OCI-LY7 (cell line): ENCODE measurements around the gene CFHR1. TPM values are rescaled to one million over a fixed set of nuclear protein-coding genes. Genes with fewer than 3 reads are reported as not detected.
"Not testable (repeated sequence)": the region's sequence is repeated elsewhere in the genome, so short reads cannot be mapped to it uniquely, and the experiment has no call there.

ENCODE experiments used
- BruUV-seq: library from RNA; stranded (reverse); fragments of 400-500 nt; replicated peaks from 2 replicates; lab custom pipeline; 2021; lab: Mats Ljungman, UMichigan
- CTCF ChIA-PET: fragments of 300-600 bp; sonication (Branson Sonifier 250); formaldehyde crosslinking; loops from one replicate; lab custom pipeline; 2022; ENCODE audit warnings: antibody characterized with exemption; ENCODE audit not compliant: unreplicated experiment; lab: Charles Lee
- POLR2A ChIA-PET: fragments of 300-600 bp; sonication (Branson Sonifier 250); formaldehyde crosslinking; loops from one replicate; lab custom pipeline; 2022; ENCODE audit warnings: antibody characterized with exemption; lab: Charles Lee
- DNase-seq: peaks from one replicate; pipeline ENCODE4 v3.0.0-alpha.2; 2015; ENCODE audit warnings: low spot score
- H2AFZ ChIP-seq: fragments of 200-600 bp; sonication (generic), shearing (Covaris generic); 2 replicates; pipeline ENCODE4 v1.6.1; 2014; ENCODE audit warnings: mild to moderate bottlenecking, antibody characterized with exemption, low read length, moderate library complexity
- H3K27ac ChIP-seq: fragments of 200-600 bp; sonication (generic); 2 replicates; pipeline ENCODE4 v1.5.1; 2014; ENCODE audit warnings: mixed run types, low read depth, mild to moderate bottlenecking, moderate library complexity, low read length, inconsistent platforms; ENCODE audit not compliant: poor library complexity, severe bottlenecking
- H3K36me3 ChIP-seq: fragments of 200-600 bp; sonication (generic); 2 replicates; pipeline ENCODE4 v1.6.1; 2014; ENCODE audit warnings: mild to moderate bottlenecking, antibody characterized with exemption, low read length, moderate library complexity, mixed read lengths; ENCODE audit not compliant: insufficient read depth
- H3K4me1 ChIP-seq: fragments of 200-600 bp; sonication (generic); 2 replicates; pipeline ENCODE4 v1.5.1; 2014; ENCODE audit warnings: mild to moderate bottlenecking, low read length; ENCODE audit not compliant: insufficient read depth, poor library complexity, severe bottlenecking
- H3K4me2 ChIP-seq: fragments of 200-600 bp; sonication (generic); 2 replicates; pipeline ENCODE4 v1.6.1; 2014; ENCODE audit warnings: mild to moderate bottlenecking, low read length
- H3K4me3 ChIP-seq: fragments of 200-600 bp; sonication (generic); 2 replicates; pipeline ENCODE4 v1.5.1; 2014; ENCODE audit warnings: mild to moderate bottlenecking, low read depth, low read length; ENCODE audit not compliant: poor library complexity, severe bottlenecking
- H3K79me2 ChIP-seq: fragments of 200-600 bp; sonication (generic); 2 replicates; pipeline ENCODE4 v1.6.1; 2016; ENCODE audit warnings: low read depth, mild to moderate bottlenecking, low read length, moderate library complexity, mixed read lengths; ENCODE audit not compliant: insufficient read depth
- H3K9me2 ChIP-seq: fragments of 200-600 bp; sonication (generic); 2 replicates; pipeline ENCODE4 v1.6.1; 2016; ENCODE audit warnings: mild to moderate bottlenecking, low read length, mixed read lengths; ENCODE audit not compliant: insufficient read depth
- H3K9me3 ChIP-seq: fragments of 200-600 bp; sonication (generic); 2 replicates; pipeline ENCODE4 v1.6.1; 2014; ENCODE audit warnings: mild to moderate bottlenecking, mixed run types, low read length, mixed read lengths
- H4K20me1 ChIP-seq: fragments of 200-600 bp; sonication (generic); 2 replicates; pipeline ENCODE4 v1.6.1; 2014; ENCODE audit warnings: mild to moderate bottlenecking, antibody characterized with exemption, low read length, moderate library complexity, mixed read lengths; ENCODE audit not compliant: insufficient read depth
- CTCF ChIP-seq: fragments of 200-600 bp; sonication (generic); conservative IDR thresholded peaks from 2 replicates; pipeline ENCODE4 v1.5.1; 2014; ENCODE audit warnings: mild to moderate bottlenecking, antibody characterized with exemption, low read length, moderate library complexity, mixed read lengths
- EZH2phosphoT487 ChIP-seq: fragments of 200-600 bp; sonication (generic); IDR thresholded peaks from 2 replicates; pipeline ENCODE4 v1.6.1; 2018; ENCODE audit warnings: low read depth, borderline replicate concordance, mild to moderate bottlenecking, mixed run types, antibody characterized with exemption, low read length, moderate library complexity, mixed read lengths
- intact Hi-C: fragments of 100-400 bp; cut with micrococcal nuclease; formaldehyde crosslinking; loops from one replicate; pipeline ENCODE4 v1.10.0; 2022; ENCODE audit not compliant: unreplicated experiment
- total RNA-seq, 2 experiments: library from RNA; depleted of rRNA in 1 of 2; stranded (reverse); fragments of >200 nt in 1 of 2; shearing (Covaris generic) in 1 of 2; gene quantifications; 2 replicates each; pipeline ENCODE4 v1.2.3, GENCODE V29; 2014 to 2022

The CFHR1 gene
- total RNA-seq, 2 experiments from 2014 or later, result not detected

DNA sequence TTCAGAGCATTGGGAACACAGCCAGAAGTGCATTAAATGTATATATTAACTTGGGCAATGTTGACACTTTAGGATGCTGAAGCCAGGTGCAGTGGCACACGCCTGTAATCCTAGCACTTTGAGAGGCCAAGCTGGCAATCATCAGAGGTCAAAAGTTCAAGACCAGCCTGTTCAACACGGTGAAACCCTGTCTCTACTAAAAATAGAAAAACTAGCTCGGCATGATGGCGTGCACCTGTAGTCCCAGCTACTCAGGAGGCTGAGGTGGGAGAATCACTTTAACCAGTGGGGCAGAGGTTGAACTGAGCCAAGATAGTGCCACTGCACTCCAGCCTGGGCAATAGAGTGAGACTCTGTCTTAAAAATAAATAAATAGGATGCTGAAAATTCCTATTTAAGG, 25.4 kb upstream of the CFHR1 start:
- BruUV-seq, H2AFZ ChIP-seq, POLR2A ChIA-PET, intact Hi-C loops, DNase-seq, H3K79me2 ChIP-seq, H3K27ac ChIP-seq, H4K20me1 ChIP-seq, H3K4me2 ChIP-seq, H3K9me3 ChIP-seq, H3K9me2 ChIP-seq, CTCF ChIA-PET, H3K36me3 ChIP-seq, H3K4me3 ChIP-seq, H3K4me1 ChIP-seq: not testable (repeated sequence)

DNA sequence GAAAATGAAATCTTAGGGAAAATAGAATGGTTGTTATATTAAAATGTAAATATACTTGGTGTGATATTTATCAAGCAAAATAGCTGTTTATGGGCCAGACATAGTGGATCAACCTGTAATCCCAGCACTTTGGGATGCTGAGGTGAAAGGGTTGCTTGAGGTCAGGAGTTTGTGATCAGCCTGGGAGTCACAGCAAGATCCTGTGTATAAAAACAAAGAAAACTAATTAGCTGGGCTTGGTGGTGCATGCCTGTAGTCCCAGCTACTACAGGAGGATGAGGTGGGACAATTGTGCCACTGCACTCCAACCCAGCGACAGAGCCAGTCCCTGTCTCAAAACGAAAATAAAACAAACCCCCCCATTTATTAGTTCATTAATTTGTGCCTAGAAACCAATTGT, 21.6 kb upstream of the CFHR1 start:
- H4K20me1 ChIP-seq, result no peaks in the 10 kb centered on the region
- ChIA-PET CTCF (no interaction called here), POLR2A (no interaction called here)
- DNase-seq, result no peak
- BruUV-seq, result no TSS peak
- no peak overlapping the region for H3K4me3 ChIP-seq
- no peaks in the 10 kb centered on the region for H3K9me3 ChIP-seq
- intact Hi-C loops, result no loop called here
- no peak overlapping the region for H3K27ac ChIP-seq
- no peaks in the 10 kb centered on the region for H3K4me1 ChIP-seq
- no peak for TF ChIP-seq CTCF
- no peak for TF ChIP-seq EZH2phosphoT487
- no peaks in the 10 kb centered on the region for H3K36me3 ChIP-seq
- no peak overlapping the region for H2AFZ ChIP-seq
- no peaks in the 10 kb centered on the region for H3K79me2 ChIP-seq
- H3K9me2 ChIP-seq, result no peaks in the 10 kb centered on the region
- no peak overlapping the region for H3K4me2 ChIP-seq

DNA sequence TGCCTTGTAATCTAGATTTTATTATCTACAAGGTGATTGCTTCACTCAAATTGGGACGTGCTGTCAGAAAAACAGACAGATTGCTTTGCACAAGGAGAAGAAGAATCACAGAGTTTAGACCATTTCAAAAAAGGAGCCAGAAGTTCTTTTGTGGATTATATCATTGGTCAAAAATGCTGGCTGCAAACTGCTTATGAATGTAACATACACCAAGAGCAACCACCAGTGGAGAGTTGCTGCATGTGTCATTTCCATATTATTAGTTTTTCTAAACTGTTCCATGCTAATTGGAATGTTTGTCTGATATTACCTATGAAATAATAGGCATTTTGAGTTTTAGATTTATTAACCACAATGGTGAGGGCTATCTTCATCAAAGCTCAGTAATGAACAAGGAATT, 17.6 kb upstream of the CFHR1 start:
- H3K27ac ChIP-seq, CTCF ChIA-PET, H3K9me3 ChIP-seq, DNase-seq, H3K9me2 ChIP-seq, H3K36me3 ChIP-seq, H3K4me2 ChIP-seq, BruUV-seq, intact Hi-C loops, H3K4me1 ChIP-seq, H4K20me1 ChIP-seq, H2AFZ ChIP-seq, H3K79me2 ChIP-seq, H3K4me3 ChIP-seq, POLR2A ChIA-PET: not testable (repeated sequence)

DNA sequence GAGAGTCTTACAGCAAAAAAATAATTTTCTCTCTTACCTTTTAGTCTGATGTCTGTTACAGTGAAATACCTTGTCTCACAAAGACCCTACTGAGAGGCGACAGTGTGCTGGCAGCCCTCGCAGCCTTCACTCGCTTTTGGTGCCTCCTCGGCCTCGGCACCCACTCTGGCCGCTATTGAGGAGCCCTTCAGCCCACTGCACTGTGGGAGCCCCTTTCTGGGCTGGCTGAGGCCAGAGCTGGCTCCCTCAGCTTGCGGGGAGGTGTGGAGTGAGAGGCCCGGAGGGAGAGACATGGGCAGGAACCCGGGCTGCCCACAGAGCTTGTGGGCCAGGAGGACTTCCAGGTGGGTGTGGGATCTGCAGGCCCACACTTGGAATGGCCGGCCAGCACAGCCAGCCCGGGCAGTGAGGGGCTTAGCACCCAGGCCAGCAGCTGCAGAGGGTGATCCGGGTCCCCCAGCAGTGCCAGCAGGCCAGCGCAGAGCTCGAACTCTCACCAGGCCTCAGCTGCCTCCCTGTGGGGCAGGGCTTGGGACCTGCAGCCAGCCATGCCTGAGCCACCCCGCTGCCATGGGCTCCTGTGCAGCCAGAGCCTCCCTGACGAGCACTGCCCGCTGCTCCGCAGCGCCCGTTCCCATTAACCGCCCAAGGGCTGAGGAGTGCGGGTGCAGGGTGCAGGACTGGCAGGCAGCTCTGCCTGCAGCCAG, 10.8 kb upstream of the CFHR1 start:
- CTCF ChIA-PET, result no interaction called here
- POLR2A ChIA-PET, result no interaction called here
- Histone ChIP-seq H3K9me3 (no peaks in the 10 kb centered on the region), H3K4me3 (no peak overlapping the region), H3K9me2 (no peaks in the 10 kb centered on the region), H2AFZ (no peak overlapping the region), H3K36me3 (no peaks in the 10 kb centered on the region), H3K27ac (no peak overlapping the region), H3K79me2 (no peaks in the 10 kb centered on the region), H3K4me2 (no peak overlapping the region), H3K4me1 (no peaks in the 10 kb centered on the region), H4K20me1 (no peaks in the 10 kb centered on the region)
- no peak for TF ChIP-seq CTCF
- TF ChIP-seq EZH2phosphoT487, result no peak
- BruUV-seq, result no TSS peak
- intact Hi-C loops, result no loop called here
- DNase-seq, result no peak

GRCh38 chr1:196817442-196817841, 2.1 kb upstream of the CFHR1 start:
- H4K20me1 ChIP-seq, BruUV-seq, H3K79me2 ChIP-seq, CTCF ChIA-PET, POLR2A ChIA-PET, H3K9me2 ChIP-seq, H3K36me3 ChIP-seq, H3K4me2 ChIP-seq, H2AFZ ChIP-seq, intact Hi-C loops, H3K9me3 ChIP-seq, H3K4me3 ChIP-seq, H3K4me1 ChIP-seq, DNase-seq, H3K27ac ChIP-seq: not testable (repeated sequence)
